Stomach (tissue), 9 donors: Measurements from ENCODE around the gene FAIM2. TPM values are rescaled to one million over a fixed set of nuclear protein-coding genes. Genes with fewer than 3 reads are reported as not detected.

Experiments
- DNase-seq, 2 donors: peaks; one replicate each; pipeline versions ENCODE4 v3.0.0 to v3.0.0-alpha.2; 2013 to 2019
- H3K27ac ChIP-seq, 5 donors: fragments of 200-600 bp in 4 of 5; sonication (generic) in 4 of 5; one replicate each; pipeline ENCODE4 v1.5.1; 2013 to 2019; ENCODE audit warnings: mild to moderate bottlenecking in 1 of 5, moderate library complexity in 1 of 5
- H3K27me3 ChIP-seq, 3 donors: fragments of 200-600 bp; sonication (generic); one replicate each; pipeline ENCODE4 v1.5.1; 2017 to 2019; ENCODE audit warnings: mixed run types in 1 of 3
- H3K36me3 ChIP-seq, 4 donors: fragments of 200-600 bp; sonication (generic); 1 replicate in 3 of 4; 2 replicates in 1 of 4; pipeline ENCODE4 v1.5.1; 2016 to 2019
- H3K4me1 ChIP-seq, 4 donors: fragments of 200-600 bp; sonication (generic); one replicate each; pipeline ENCODE4 v1.5.1; 2016 to 2019
- H3K4me3 ChIP-seq, 4 donors: fragments of 200-600 bp; sonication (generic) in 3 of 4; one replicate each; pipeline ENCODE4 v1.5.1; 2016 to 2019; ENCODE audit warnings: mild to moderate bottlenecking in 1 of 4
- H3K9me3 ChIP-seq, 4 donors: fragments of 200-600 bp; sonication (generic); one replicate each; pipeline ENCODE4 v1.5.1; 2016 to 2019
- CTCF ChIP-seq, 7 experiments: fragments of 450-650 bp in 4 of 7; fragments of 200-600 bp in 3 of 7; sonication (generic) in 3 of 7; IDR thresholded peaks; one replicate each; pipeline ENCODE4 v1.5.1; 2016 to 2019; ENCODE audit warnings: antibody characterized with exemption in 7 of 7, control low read depth in 2 of 7, mild to moderate bottlenecking in 1 of 7
- EP300 ChIP-seq: sonication (generic); formaldehyde crosslinking; IDR thresholded peaks from one replicate; pipeline ENCODE4 v1.6.1; 2017; ENCODE audit warnings: antibody characterized with exemption
- POLR2A ChIP-seq, 4 donors: fragments of 450-650 bp; IDR thresholded peaks; one replicate each; pipeline ENCODE4 v1.6.1; 2016; ENCODE audit warnings: antibody characterized with exemption in 4 of 4, control low read depth in 2 of 4, mild to moderate bottlenecking in 1 of 4, moderate library complexity in 1 of 4
- POLR2AphosphoS5 ChIP-seq, 3 donors: sonication (generic); formaldehyde crosslinking; IDR thresholded peaks; one replicate each; pipeline ENCODE4 v1.6.1; 2016; ENCODE audit warnings: antibody characterized with exemption in 3 of 3
- WGBS, 5 donors: extraction: QIAGEN DNeasy Blood & Tissue Kit in 3 of 5; methylation state at CpG; one replicate each; pipeline versions ENCODE4 v1.1.5 to v1.1.7; 2013 to 2018; 5-methylcytosine and 5-hydroxymethylcytosine counted together
- intact Hi-C: fragments of 100-400 bp; cut with DNase I; formaldehyde crosslinking; loops from one replicate; pipeline ENCODE4 v1.15.1; 2023; ENCODE audit warnings: low total_unique reads
- polyA plus RNA-seq, 3 donors: library from polyadenylated mRNA; stranded (reverse); fragments of 200-250 nt; gene quantifications; one replicate each; pipeline ENCODE4 v1.2.3, GENCODE V29; 2013
- total RNA-seq, 5 donors: library from RNA; depleted of rRNA; stranded (reverse); fragments of >200 nt; gene quantifications; one replicate each; pipeline versions ENCODE4 v1.1.0 to v1.2.3, GENCODE V29; 2014 to 2016
- donor health status: healthy with polysubstance abuse.
- donor health status: Bipolar disorder and iron deficiency.
- donor health status: healthy.

The FAIM2 gene
- total and polyA plus RNA-seq, 8 donors, result 1.1 to 44.6 (median 2.0) TPM

DNA sequence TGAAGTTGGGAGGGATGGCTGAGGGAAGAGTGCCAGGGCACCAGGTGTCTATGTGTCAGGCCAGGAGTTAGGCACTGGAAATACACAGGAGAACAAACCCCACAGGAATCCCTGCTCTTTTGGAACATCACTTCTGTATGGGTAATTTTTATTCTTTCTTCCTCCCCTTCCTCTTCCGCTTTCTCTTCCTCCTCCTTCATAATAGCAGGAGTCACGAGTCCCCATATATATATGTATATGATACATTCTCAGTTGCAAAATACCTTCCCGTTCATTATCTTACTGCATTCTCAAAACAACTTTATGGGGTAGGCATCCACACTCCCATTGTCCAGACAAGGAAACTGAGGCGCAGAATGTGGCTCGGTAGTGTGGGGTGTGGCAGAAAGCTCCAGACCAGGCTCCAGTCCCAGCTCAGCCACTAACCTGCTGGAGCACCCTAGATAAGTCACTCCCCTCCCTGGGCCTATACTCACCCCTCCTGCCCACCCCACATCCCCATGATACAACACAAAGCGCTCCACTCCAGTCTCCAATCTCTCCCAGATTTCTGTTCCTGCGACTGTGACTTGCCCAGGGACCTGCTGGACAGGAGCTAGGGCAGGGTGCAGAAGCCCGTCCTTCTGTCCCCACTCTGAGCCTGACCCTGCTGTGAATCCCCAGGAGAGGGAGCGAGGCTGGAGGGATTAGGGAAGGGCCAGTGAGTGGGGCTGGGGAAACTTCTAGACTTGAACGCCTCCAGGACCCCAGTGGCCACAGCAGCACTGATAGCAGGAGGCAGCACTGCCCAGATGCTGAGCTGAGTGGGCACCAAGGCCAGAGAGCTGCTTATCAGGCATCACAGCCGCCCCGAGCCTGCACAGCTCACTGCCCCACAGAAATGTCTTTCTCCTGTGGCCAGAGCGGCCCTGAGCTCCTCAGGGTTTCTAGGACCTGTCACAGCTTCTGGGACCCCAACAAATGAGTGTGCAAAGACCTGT lies 45.5 kb upstream of the FAIM2 start:
- H3K27me3 ChIP-seq, result peaks cover 0 to 28% (median 0%) of the 10 kb centered on the region in 3 donors
- H3K4me3 ChIP-seq, result no peak overlapping the region
- no peak for DNase-seq
- TF ChIP-seq CTCF (IDR thresholded peaks at IDR 0.05) (no peak), POLR2AphosphoS5 (IDR thresholded peaks at IDR 0.05) (no peak), POLR2A (IDR thresholded peaks at IDR 0.05) (no peak), EP300 (no peak)
- no peaks in the 10 kb centered on the region for H3K36me3 ChIP-seq
- no peak overlapping the region for H3K27ac ChIP-seq
- intact Hi-C loops, result no loop called here
- H3K9me3 ChIP-seq, result no peaks in the 10 kb centered on the region
- H3K4me1 ChIP-seq, result peaks cover 0 to 21% (median 12%) of the 10 kb centered on the region in 4 donors
- WGBS, 5 donors, result 81 to 90% (median 86%) methylated on average over 10 to 13 of the region's 13 CpGs

GRCh38 chr12:49947593-49948226 lies 44.0 kb upstream of the FAIM2 start:
- Histone ChIP-seq H3K36me3 (no peaks in the 10 kb centered on the region), H3K4me1 (peaks cover 0 to 20% (median 16%) of the 10 kb centered on the region in 4 donors), H3K4me3 (no peak overlapping the region), H3K27me3 (peaks cover 0 to 14% (median 0%) of the 10 kb centered on the region in 3 donors), H3K9me3 (no peaks in the 10 kb centered on the region), H3K27ac (no peak overlapping the region)
- TF ChIP-seq EP300, result no peak
- no peak for TF ChIP-seq POLR2AphosphoS5 (IDR thresholded peaks at IDR 0.05)
- no peak for TF ChIP-seq CTCF (IDR thresholded peaks at IDR 0.05)
- no peak for TF ChIP-seq POLR2A (IDR thresholded peaks at IDR 0.05)
- 63 to 77% (median 69%) methylated on average over 6 to 7 of the region's 7 CpGs for WGBS, 5 donors
- DNase-seq, result no peak
- intact Hi-C loops, result no loop called here

- TF ChIP-seq CTCF (IDR thresholded peaks at IDR 0.05) (no peak), EP300 (no peak), POLR2A (IDR thresholded peaks at IDR 0.05) (no peak), POLR2AphosphoS5 (IDR thresholded peaks at IDR 0.05) (no peak)
- no peak overlapping the region for H3K27ac ChIP-seq
- no peak for DNase-seq
- intact Hi-C loops, result no loop called here
- H3K27me3 ChIP-seq, result peaks cover 0 to 8% (median 0%) of the 10 kb centered on the region in 3 donors
- H3K4me3 ChIP-seq, result no peak overlapping the region
- H3K36me3 ChIP-seq, result no peaks in the 10 kb centered on the region
- H3K9me3 ChIP-seq, result no peaks in the 10 kb centered on the region
- WGBS, 5 donors, result 44 to 65% (median 62%) methylated on average over 3 of the region's 3 CpGs
- peaks cover 0 to 17% (median 16%) of the 10 kb centered on the region in 4 donors for H3K4me1 ChIP-seq
These were observed 42.8 kb upstream of the FAIM2 start for GRCh38 chr12:49946497-49946896.

- Histone ChIP-seq H3K4me3 (no peak overlapping the region), H3K9me3 (no peaks in the 10 kb centered on the region), H3K36me3 (no peaks in the 10 kb centered on the region), H3K27ac (peak overlapping the region in 1 of 5 donors; percentile 56), H3K4me1 (peaks cover 0 to 17% (median 16%) of the 10 kb centered on the region in 4 donors), H3K27me3 (peaks cover 0 to 6% (median 0%) of the 10 kb centered on the region in 3 donors)
- WGBS, 5 donors, result 60 to 79% (median 66%) methylated on average over 9 of the region's 9 CpGs
- DNase-seq, result peak in 1 of 2 donors; percentile 57
- TF ChIP-seq CTCF (IDR thresholded peaks at IDR 0.05) (no peak), POLR2AphosphoS5 (IDR thresholded peaks at IDR 0.05) (no peak), POLR2A (IDR thresholded peaks at IDR 0.05) (no peak), EP300 (no peak)
- intact Hi-C loops, result no loop called here
These were observed 42.4 kb upstream of the FAIM2 start for GRCh38 chr12:49946086-49946485.
